Measurements from ENCODE around the gene KCNK7. TPM values are rescaled to one million over a fixed set of nuclear protein-coding genes. Genes with fewer than 3 reads are reported as not detected.

Gene KCNK7
- total RNA-seq, 4 donors from 2014 or later = 0.39 to 18.6 TPM; not detected in 2

- ATAC-seq (no peak), DNase-seq (no peak)
- peak overlapping the region; percentile 82 to 93 (median 91) for H3K27ac ChIP-seq
- in situ Hi-C loops (cut with MboI; ENCODE audit: low sequenced_read_pairs in 4 of 4) = no loop called here
- intact Hi-C loops (cut with DNase I; ENCODE audit: low total_unique reads) = loop anchor here (1.0 to 5.0 kb wide), 8 partner anchors 23 to 346 kb away; partner anchors contain the start of genes C11orf68, CFL1, DRAP1 and KAT5
- peaks cover 24 to 38% of the 10 kb centered on the region in 2 donors for H3K4me1 ChIP-seq
- TF ChIP-seq CTCF (IDR thresholded peaks at IDR 0.05 in 4 of 5, conservative IDR thresholded peaks at IDR 0.05 in 1 of 5) (no peak), POLR2A (IDR thresholded peaks at IDR 0.05) (no peak)
- peak overlapping the region; percentile 79 to 85 (median 80) for H3K4me3 ChIP-seq
- no peaks in the 10 kb centered on the region for H3K27me3 ChIP-seq
- H3K9me3 ChIP-seq = no peaks in the 10 kb centered on the region
- peaks cover 0 to 41% of the 10 kb centered on the region in 2 donors for H3K36me3 ChIP-seq
Measured at GRCh38 chr11:65615950-65616574, 20.5 kb upstream of the KCNK7 start.

DNA sequence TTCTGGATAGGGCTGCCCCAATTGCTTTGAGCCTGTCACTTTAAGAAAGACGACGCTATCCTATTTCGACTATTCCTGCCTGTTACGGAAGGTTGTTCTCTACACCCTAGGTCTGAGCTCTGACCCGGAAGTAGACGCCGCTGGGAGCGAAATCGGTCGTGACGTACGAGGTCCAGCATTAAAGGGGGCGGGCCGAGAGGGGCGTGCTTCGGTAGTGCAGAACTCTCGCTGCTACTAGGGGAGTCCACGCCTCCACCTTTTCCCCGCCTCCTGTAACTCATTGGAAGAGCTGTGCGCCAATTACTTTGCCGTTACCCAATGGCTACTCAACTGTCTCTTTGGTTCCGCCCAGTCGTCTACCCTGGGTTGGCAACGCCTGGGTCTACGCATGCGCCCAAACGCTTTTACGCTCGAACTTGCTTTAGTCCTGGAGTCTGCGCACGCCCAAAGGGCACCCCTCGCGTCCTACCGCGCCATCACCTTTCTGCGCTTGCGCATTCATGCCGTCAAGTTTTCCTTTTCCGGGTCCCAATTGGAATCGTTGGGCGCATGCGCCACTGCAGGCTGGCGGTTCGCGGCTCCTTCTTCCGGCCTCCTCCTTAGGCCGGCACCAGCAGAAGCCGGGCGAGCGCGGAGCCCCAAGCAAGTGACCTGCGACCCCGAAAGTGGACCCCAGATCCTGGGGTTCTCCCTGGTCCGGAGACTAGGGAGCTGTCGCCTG is 19.8 kb upstream of the KCNK7 start, which contains the start of gene PCNX3:
Gene PCNX3, plus strand, starts transcription at position 548 of the 721 bp plus-strand sequence. CDS start 536 bp downstream, outside the sequence.
- ATAC-seq (peak; percentile 86 to 92), DNase-seq (peak; percentile 100)
- Histone ChIP-seq H3K27me3 (no peaks in the 10 kb centered on the region), H3K4me3 (peak within 1 kb of the TSS; percentile 79 to 85 (median 80)), H3K9me3 (no peaks in the 10 kb centered on the region), H3K27ac (peak within 1 kb of the TSS; percentile 82 to 93 (median 91)), H3K4me1 (peaks cover 30 to 44% of the 10 kb centered on the region in 2 donors), H3K36me3 (peaks cover 0 to 35% of the 10 kb centered on the region in 2 donors)
- intact Hi-C loops (cut with DNase I; ENCODE audit: low total_unique reads) = loop anchor here (1.0 to 5.0 kb wide), 8 partner anchors 23 to 347 kb away; partner anchors contain the start of genes C11orf68, CFL1, DRAP1 and KAT5
- in situ Hi-C loops (cut with MboI; ENCODE audit: low sequenced_read_pairs in 4 of 4) = no loop called here
- TF ChIP-seq CTCF (IDR thresholded peaks at IDR 0.05 in 4 of 5, conservative IDR thresholded peaks at IDR 0.05 in 1 of 5) (no peak), POLR2A (IDR thresholded peaks at IDR 0.05) (peak; percentile 27 to 75)

DNA sequence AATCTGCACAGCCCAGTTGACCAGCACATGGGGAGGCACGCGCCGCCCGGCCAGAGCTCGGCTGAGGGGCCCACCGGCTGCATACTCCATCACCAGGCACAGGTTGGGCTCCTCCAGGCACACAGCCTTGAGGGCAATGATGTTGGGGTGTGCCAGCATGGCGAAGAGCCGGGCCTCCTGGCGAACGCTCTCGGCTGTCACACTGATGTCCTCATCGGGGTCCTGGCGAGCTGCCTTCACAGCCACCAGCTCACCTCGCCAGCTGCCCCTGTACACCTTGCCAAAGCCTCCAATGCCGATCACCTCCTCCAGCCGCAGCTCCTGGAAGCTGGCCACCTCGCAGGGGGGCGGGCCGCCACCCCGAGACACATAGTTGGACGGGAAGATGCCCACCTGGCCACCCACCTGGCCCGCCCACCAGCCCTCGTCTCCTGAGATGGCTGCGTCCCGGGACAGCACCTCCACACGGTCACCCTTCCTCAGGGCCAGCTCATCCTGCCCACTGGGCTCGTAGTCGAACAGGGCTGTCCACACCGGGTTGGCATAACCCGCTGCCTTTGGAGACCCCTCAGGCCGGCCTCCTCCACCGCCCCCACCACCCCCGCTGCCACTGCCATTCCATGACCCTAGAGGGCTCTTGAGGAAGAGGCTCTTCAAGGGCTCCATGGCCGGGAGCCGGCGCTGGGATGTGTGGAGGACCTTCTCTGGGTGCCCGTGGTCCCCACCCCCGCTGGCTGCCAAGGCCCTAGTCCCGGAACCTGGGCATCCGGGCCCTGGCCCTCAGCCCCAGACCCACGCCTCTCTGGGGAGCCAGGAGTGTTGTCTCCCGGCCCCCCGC is 17.7 kb upstream of the KCNK7 start:
- Histone ChIP-seq H3K4me3 (peak overlapping the region; percentile 60 to 82 (median 74)), H3K36me3 (peaks cover 0 to 14% of the 10 kb centered on the region in 2 donors), H3K27me3 (no peaks in the 10 kb centered on the region), H3K27ac (peak overlapping the region; percentile 82 to 93 (median 91)), H3K4me1 (peaks cover 36 to 58% of the 10 kb centered on the region in 2 donors), H3K9me3 (no peaks in the 10 kb centered on the region)
- intact Hi-C loops (cut with DNase I; ENCODE audit: low total_unique reads) = no loop called here
- ATAC-seq (no peak), DNase-seq (no peak)
- TF ChIP-seq CTCF (IDR thresholded peaks at IDR 0.05 in 4 of 5, conservative IDR thresholded peaks at IDR 0.05 in 1 of 5) (no peak), POLR2A (IDR thresholded peaks at IDR 0.05) (no peak)
- in situ Hi-C loops (cut with MboI; ENCODE audit: low sequenced_read_pairs in 4 of 4) = no loop called here

GRCh38 chr11:65612691-65613090 is 17.1 kb upstream of the KCNK7 start:
- Histone ChIP-seq H3K4me1 (peaks cover 37 to 62% of the 10 kb centered on the region in 2 donors), H3K9me3 (no peaks in the 10 kb centered on the region), H3K36me3 (peaks cover 0 to 8% of the 10 kb centered on the region in 2 donors), H3K4me3 (peak overlapping the region; percentile 60 to 82 (median 74)), H3K27me3 (no peaks in the 10 kb centered on the region), H3K27ac (peak overlapping the region; percentile 82 to 93 (median 91))
- intact Hi-C loops (cut with DNase I; ENCODE audit: low total_unique reads) (no loop called here), in situ Hi-C loops (cut with MboI; ENCODE audit: low sequenced_read_pairs in 4 of 4) (no loop called here)
- no peak for TF ChIP-seq CTCF (IDR thresholded peaks at IDR 0.05 in 4 of 5, conservative IDR thresholded peaks at IDR 0.05 in 1 of 5)
- no peak for TF ChIP-seq POLR2A (IDR thresholded peaks at IDR 0.05)
- no peak for DNase-seq
- ATAC-seq = no peak
